HEK293 (cell line): Measurements from ENCODE around the gene UBIAD1.

ENCODE experiments used
- AEBP2 ChIP-seq: fragments of 450-650 bp; formaldehyde crosslinking; IDR thresholded peaks from 2 replicates; pipeline ENCODE4 v1.5.1; 2016; ENCODE audit warnings: missing biosample characterization, missing genetic modification characterization, borderline replicate concordance
- ATF2 ChIP-seq: fragments of 450-650 bp; formaldehyde crosslinking; IDR thresholded peaks from 2 replicates; pipeline ENCODE4 v1.5.1; 2016; ENCODE audit warnings: missing biosample characterization, missing genetic modification characterization, low read depth
- ELK4 ChIP-seq: IDR thresholded peaks from 2 replicates; pipeline ENCODE4 v1.6.1; 2011; ENCODE audit warnings: mild to moderate bottlenecking, low read depth, low read length, borderline replicate concordance
- GLIS1 ChIP-seq: fragments of 450-650 bp; formaldehyde crosslinking; IDR thresholded peaks from 2 replicates; pipeline ENCODE4 v1.5.1; 2016; ENCODE audit warnings: missing biosample characterization, missing genetic modification characterization
- GLIS2 ChIP-seq: fragments of 450-650 bp; formaldehyde crosslinking; IDR thresholded peaks from 2 replicates; pipeline ENCODE4 v1.5.1; 2016; ENCODE audit warnings: missing biosample characterization, missing genetic modification characterization
- MZF1 ChIP-seq: fragments of 450-650 bp; formaldehyde crosslinking; IDR thresholded peaks from 2 replicates; pipeline ENCODE4 v1.5.1; 2017; ENCODE audit warnings: missing biosample characterization, missing genetic modification characterization, borderline replicate concordance
- PRDM1 ChIP-seq: fragments of 450-650 bp; formaldehyde crosslinking; IDR thresholded peaks from 2 replicates; pipeline ENCODE4; 2016; ENCODE audit warnings: missing biosample characterization, missing genetic modification characterization
- PRDM6 ChIP-seq: fragments of 450-650 bp; formaldehyde crosslinking; IDR thresholded peaks from 2 replicates; pipeline ENCODE4 v1.5.1; 2017; ENCODE audit warnings: missing biosample characterization, missing genetic modification characterization
- REST ChIP-seq: fragments of 450-650 bp; formaldehyde crosslinking; IDR thresholded peaks from 2 replicates; pipeline ENCODE4 v1.5.1; 2016; ENCODE audit warnings: missing biosample characterization, missing genetic modification characterization
- SCRT2 ChIP-seq: fragments of 450-650 bp; formaldehyde crosslinking; IDR thresholded peaks from 2 replicates; pipeline ENCODE4 v1.5.1; 2016; ENCODE audit warnings: missing biosample characterization, missing genetic modification characterization
- ZFP41 ChIP-seq: fragments of 450-650 bp; formaldehyde crosslinking; IDR thresholded peaks from 2 replicates; pipeline ENCODE4 v1.5.1; 2016; ENCODE audit warnings: missing biosample characterization, missing genetic modification characterization, borderline replicate concordance
- ZNF184 ChIP-seq: fragments of 450-650 bp; IDR thresholded peaks from 2 replicates; pipeline ENCODE4 v1.5.1; 2018; ENCODE audit warnings: missing biosample characterization, mild to moderate bottlenecking, missing genetic modification characterization
- ZNF202 ChIP-seq: fragments of 450-650 bp; formaldehyde crosslinking; IDR thresholded peaks from 2 replicates; pipeline ENCODE4 v1.5.1; 2016; ENCODE audit warnings: missing biosample characterization, missing genetic modification characterization, borderline replicate concordance
- ZNF221 ChIP-seq: fragments of 450-650 bp; formaldehyde crosslinking; IDR thresholded peaks from 2 replicates; pipeline ENCODE4 v1.5.1; 2017; ENCODE audit warnings: missing biosample characterization, missing genetic modification characterization, borderline replicate concordance
- ZNF302 ChIP-seq: fragments of 450-650 bp; formaldehyde crosslinking; IDR thresholded peaks from 2 replicates; pipeline ENCODE4 v1.5.1; 2016; ENCODE audit warnings: missing biosample characterization, missing genetic modification characterization, low read depth
- ZNF335 ChIP-seq: fragments of 450-650 bp; formaldehyde crosslinking; conservative IDR thresholded peaks from 2 replicates; pipeline ENCODE4 v1.5.1; 2016; ENCODE audit warnings: missing biosample characterization, missing genetic modification characterization
- ZNF426 ChIP-seq: fragments of 450-650 bp; formaldehyde crosslinking; IDR thresholded peaks from 2 replicates; pipeline ENCODE4 v1.5.1; 2017; ENCODE audit warnings: missing biosample characterization, missing genetic modification characterization, mild to moderate bottlenecking, inconsistent platforms, moderate library complexity
- ZNF488 ChIP-seq: fragments of 450-650 bp; formaldehyde crosslinking; IDR thresholded peaks from 2 replicates; pipeline ENCODE4 v1.5.1; 2016; ENCODE audit warnings: missing biosample characterization, missing genetic modification characterization
- ZNF555 ChIP-seq: fragments of 450-650 bp; formaldehyde crosslinking; conservative IDR thresholded peaks from 2 replicates; pipeline ENCODE4 v1.5.1; 2017; ENCODE audit warnings: missing biosample characterization, mild to moderate bottlenecking, missing genetic modification characterization, inconsistent platforms
- ZNF571 ChIP-seq: fragments of 450-650 bp; formaldehyde crosslinking; IDR thresholded peaks from 2 replicates; pipeline ENCODE4 v1.5.0; 2017; ENCODE audit warnings: missing biosample characterization, missing genetic modification characterization
- ZNF610 ChIP-seq: fragments of 450-650 bp; formaldehyde crosslinking; IDR thresholded peaks from 2 replicates; pipeline ENCODE4 v1.5.1; 2016; ENCODE audit warnings: missing biosample characterization, missing genetic modification characterization, borderline replicate concordance
- ZNF639 ChIP-seq: fragments of 450-650 bp; formaldehyde crosslinking; IDR thresholded peaks from 2 replicates; pipeline ENCODE4 v1.5.1; 2016; ENCODE audit warnings: missing biosample characterization, missing genetic modification characterization
- ZNF701 ChIP-seq: fragments of 450-650 bp; formaldehyde crosslinking; IDR thresholded peaks from 2 replicates; pipeline ENCODE4 v1.5.1; 2016; ENCODE audit warnings: missing biosample characterization, missing genetic modification characterization
- ZNF707 ChIP-seq: fragments of 450-650 bp; formaldehyde crosslinking; IDR thresholded peaks from 2 replicates; pipeline ENCODE4 v1.5.1; 2016; ENCODE audit warnings: missing biosample characterization, missing genetic modification characterization
- ZNF777 ChIP-seq: fragments of 450-650 bp; formaldehyde crosslinking; IDR thresholded peaks from 2 replicates; pipeline ENCODE4 v1.5.1; 2017; ENCODE audit warnings: missing biosample characterization, missing genetic modification characterization, borderline replicate concordance

UBIAD1 gene

GRCh38 chr1:11262171-11263049 lies 10.6 kb upstream of the UBIAD1 start, which contains the start of gene MTOR (continued):
- TF ChIP-seq PRDM6 (tag by site-specific recombination) (no peak), ELK4 (no peak; the same call in 1 of the 2 replicates), ZNF639 (no peak), GLIS2 (peak; percentile 80), ZNF426 (tag by site-specific recombination) (no peak), ZFP41 (tag by site-specific recombination) (no peak), ZNF202 (no peak), MZF1 (no peak), ZNF777 (tag by site-specific recombination) (no peak), ZNF701 (no peak), SCRT2 (no peak), ZNF221 (tag by site-specific recombination) (no peak), ZNF707 (tag by site-specific recombination) (no peak), ZNF555 (tag by site-specific recombination) (no peak), ZNF488 (no peak), ZNF184 (tag by site-specific recombination) (no peak), PRDM1 (tag by site-specific recombination) (no peak), GLIS1 (tag by site-specific recombination) (no peak), REST (tag by site-specific recombination) (no peak), ZNF302 (tag by site-specific recombination) (no peak), ZNF571 (tag by site-specific recombination) (no peak), AEBP2 (tag by site-specific recombination) (no peak), ATF2 (tag by site-specific recombination) (no peak), ZNF610 (tag by site-specific recombination) (peak; percentile 91; the same call in 1 of the 2 replicates), ZNF335 (tag by site-specific recombination) (peak; percentile 92)
